Brain pericyte (primary cell): Measurements from ENCODE around the gene KIF5C.

Source experiments
- DNase-seq: peaks from one replicate; pipeline ENCODE4 v3.0.0-alpha.2; 2012; ENCODE audit warnings: low read depth, low spot score

Gene KIF5C

GRCh38 chr2:148924514-148925178 is 49.6 kb downstream of the KIF5C start:
- no peak for DNase-seq

GRCh38 chr2:148926291-148926961 is 51.4 kb downstream of the KIF5C start:
- no peak for DNase-seq

- DNase-seq = no peak
Measured at GRCh38 chr2:148926981-148927401, 52.0 kb downstream of the KIF5C start.

- DNase-seq = no peak
Measured at GRCh38 chr2:148928395-148928794, 53.4 kb downstream of the KIF5C start.

- DNase-seq = no peak
Measured at GRCh38 chr2:148930046-148930775, 55.2 kb downstream of the KIF5C start.

- no peak for DNase-seq
Measured at GRCh38 chr2:148932536-148932935, 57.5 kb downstream of the KIF5C start.

- DNase-seq = no peak
Measured at GRCh38 chr2:148933456-148933855, 58.4 kb downstream of the KIF5C start.

GRCh38 chr2:148935791-148936190 is 60.8 kb downstream of the KIF5C start:
- DNase-seq = no peak

- no peak for DNase-seq
Measured at GRCh38 chr2:148936857-148937450, 61.9 kb downstream of the KIF5C start.

- DNase-seq = no peak
Measured at GRCh38 chr2:148939271-148939670, 64.2 kb downstream of the KIF5C start.

GRCh38 chr2:148943097-148943496 is 68.1 kb downstream of the KIF5C start:
- DNase-seq = no peak

GRCh38 chr2:148944536-148944935 is 69.5 kb downstream of the KIF5C start:
- no peak for DNase-seq

- DNase-seq = no peak
Measured at GRCh38 chr2:148947299-148947698, 72.3 kb downstream of the KIF5C start.

GRCh38 chr2:148948868-148949267 is 73.8 kb downstream of the KIF5C start:
- no peak for DNase-seq

- no peak for DNase-seq
Measured at GRCh38 chr2:148949348-148949747, 74.3 kb downstream of the KIF5C start.

- no peak for DNase-seq
Measured at GRCh38 chr2:148952621-148953020, 77.6 kb downstream of the KIF5C start.

- DNase-seq = no peak
Measured at GRCh38 chr2:148953426-148953825, 78.4 kb downstream of the KIF5C start.

- DNase-seq = no peak
Measured at GRCh38 chr2:148954536-148954935, 79.5 kb downstream of the KIF5C start.

GRCh38 chr2:148955798-148956197 is 80.8 kb downstream of the KIF5C start:
- DNase-seq = no peak

- no peak for DNase-seq
Measured at GRCh38 chr2:148957023-148957422, 82.0 kb downstream of the KIF5C start.

- DNase-seq = no peak
Measured at GRCh38 chr2:148959745-148960144, 84.7 kb downstream of the KIF5C start.

GRCh38 chr2:148960483-148960882 is 85.5 kb downstream of the KIF5C start:
- no peak for DNase-seq
